Measurements from ENCODE around the gene C21orf58.

The C21orf58 gene

GRCh38 chr21:46291561-46291960 lies 32.1 kb downstream of the C21orf58 start:
- no peak for DNase-seq

DNA sequence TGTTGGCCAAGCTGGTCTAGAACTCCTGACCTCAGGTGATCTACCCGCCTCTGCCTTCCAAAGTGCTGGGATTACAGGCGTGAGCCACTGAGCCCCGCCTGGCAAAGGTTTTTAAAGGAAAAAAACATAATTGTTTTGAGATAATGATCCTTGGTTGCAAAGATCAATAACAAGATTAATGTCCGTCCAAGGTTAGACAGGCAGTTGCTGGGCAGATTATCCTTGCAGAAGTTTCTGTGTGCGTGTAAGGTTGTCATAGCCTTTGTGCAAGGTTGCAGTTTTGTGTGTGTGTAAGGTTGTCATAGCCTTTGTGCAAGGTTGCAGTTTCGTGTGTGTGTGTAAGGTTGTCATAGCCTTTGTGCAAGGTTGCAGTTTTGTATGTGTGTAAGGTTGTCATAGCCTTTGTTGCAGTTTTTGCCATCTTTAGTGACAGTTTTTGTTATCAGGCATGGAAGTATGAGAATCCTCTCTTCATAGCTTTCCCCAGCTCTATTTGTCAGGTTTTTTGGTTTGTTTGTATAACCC lies 34.0 kb downstream of the C21orf58 start:
- no peak for DNase-seq

- no peak for DNase-seq
These were observed 36.1 kb downstream of the C21orf58 start for GRCh38 chr21:46287541-46287940.

DNA sequence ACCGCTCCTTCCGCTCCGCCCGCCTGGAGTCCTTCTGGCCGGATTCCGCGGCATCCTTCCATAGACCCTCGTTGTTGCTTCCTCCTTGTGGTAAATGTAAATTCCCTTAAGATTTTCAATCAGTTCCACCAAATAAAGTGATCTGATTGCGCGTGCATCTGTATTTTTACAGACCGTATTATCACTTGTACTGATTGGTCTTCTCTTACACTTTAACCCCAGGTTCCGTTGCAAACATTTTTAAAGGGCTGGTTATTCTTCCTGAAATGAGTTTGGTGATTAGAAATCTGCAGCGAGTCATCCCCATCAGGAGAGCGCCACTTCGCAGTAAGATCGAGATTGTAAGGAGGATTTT lies 37.0 kb downstream of the C21orf58 start:
- peak; percentile 75 to 80 for DNase-seq

- DNase-seq, result peak; percentile 83 to 93
These were observed 37.7 kb downstream of the C21orf58 start, which contains the start of gene YBEY for GRCh38 chr21:46285761-46286647. TSS of gene YBEY (plus strand) at chr21:46286342. CDS start at chr21:46286914, 572 bp downstream.

DNA sequence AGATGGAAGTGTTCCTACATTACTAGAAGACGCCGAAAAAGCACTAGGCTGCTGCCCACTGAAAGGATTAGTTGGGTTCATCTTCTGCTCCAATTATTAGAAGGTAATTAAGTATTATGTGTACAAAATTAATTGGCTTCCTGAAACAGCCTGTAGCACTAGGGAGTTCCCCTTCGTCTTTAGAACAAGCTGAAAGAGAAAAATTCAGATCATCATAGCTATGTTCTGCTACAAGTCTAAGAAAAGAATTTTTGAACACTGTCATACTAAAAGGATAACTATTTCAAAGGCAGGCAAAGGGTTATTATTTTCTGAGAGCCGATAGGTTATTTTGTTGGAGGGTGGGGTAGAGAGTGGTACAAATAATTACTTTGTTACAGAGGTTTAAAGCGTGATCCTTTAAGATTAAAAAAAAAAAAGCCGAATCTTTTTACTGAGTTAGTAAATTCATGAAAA lies 38.4 kb downstream of the C21orf58 start, which contains the start of gene MCM3AP:
Gene MCM3AP, minus strand, starts transcription at position 406 of the 456 bp plus-strand sequence. Its CDS starts 325 bp downstream, at position 81.
- DNase-seq, result no peak

GRCh38 chr21:46284733-46285132 lies 38.9 kb downstream of the C21orf58 start:
- DNase-seq, result peak; percentile 62 to 65

- DNase-seq, result peak in 1 of 2 donors; percentile 32
These were observed 39.5 kb downstream of the C21orf58 start for GRCh38 chr21:46284077-46284644.

DNA sequence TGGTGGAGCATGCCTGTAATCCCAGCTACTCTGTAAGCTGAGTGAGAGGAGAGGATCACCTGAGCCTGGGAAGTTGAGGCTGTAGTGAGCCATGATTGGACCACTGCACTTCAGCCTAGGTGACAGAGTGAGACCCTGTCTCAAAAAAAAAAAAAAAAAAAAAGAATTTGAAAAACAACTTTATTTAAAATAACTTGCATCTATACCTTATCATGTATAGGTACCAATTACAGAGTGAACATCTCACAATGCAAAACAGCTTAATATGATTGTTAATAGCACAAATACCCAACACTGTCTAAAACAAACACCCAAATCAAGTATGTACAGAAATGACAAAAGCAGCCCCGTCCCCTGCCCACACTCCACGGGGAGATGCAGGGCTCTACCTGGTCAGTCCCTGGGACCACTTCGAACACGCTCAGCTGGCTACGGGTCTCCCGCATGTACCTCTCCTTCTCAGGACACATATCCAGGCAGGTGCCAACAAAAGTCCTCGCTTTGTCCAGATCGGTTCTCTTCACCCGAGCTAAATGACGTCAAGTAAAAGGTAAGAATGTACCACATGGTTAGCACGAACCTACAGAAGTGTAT lies 48.8 kb downstream of the C21orf58 start:
- no peak for DNase-seq

GRCh38 chr21:46273341-46273740 lies 50.3 kb downstream of the C21orf58 start:
- DNase-seq, result no peak

GRCh38 chr21:46269466-46269865 lies 54.2 kb downstream of the C21orf58 start:
- no peak for DNase-seq

DNA sequence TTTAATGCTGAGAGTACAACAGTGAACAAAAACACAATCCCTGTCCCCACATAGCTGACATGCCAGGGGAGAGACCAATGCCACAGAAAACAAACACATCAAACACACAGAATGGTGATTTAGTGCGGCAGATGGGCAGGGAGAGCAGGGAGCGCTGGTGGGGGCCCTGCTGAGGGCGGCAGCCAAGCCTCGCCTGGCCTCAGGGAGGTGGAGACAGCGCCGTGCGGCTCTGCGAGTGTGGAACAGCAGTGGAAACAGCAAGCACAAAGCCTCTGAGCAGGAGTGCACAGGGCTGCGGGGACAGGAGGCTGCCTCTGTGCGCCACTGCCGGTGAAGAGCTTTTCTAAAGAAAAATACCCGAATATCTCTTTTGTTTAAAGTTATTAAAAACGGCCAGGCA lies 55.3 kb downstream of the C21orf58 start:
- DNase-seq, result no peak

DNA sequence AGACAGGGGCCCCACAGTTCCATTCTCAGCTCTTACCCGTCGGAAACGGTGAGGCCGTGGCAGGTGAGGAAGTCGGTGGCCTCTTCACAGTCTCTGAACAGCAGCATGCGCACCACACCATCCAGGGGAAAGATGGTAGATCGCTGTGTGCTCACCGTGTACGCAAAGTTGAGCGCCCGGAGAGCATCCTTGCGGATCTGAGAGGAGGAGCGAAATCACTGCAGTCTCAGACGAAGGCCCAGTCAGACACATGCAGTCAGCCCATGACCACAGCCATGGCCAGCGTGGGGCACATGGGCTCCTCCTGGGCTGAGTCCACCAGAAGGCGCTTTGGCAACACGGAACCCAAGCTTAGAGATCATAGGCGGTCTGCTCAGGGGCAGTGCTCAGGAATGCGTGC lies 56.7 kb downstream of the C21orf58 start:
- no peak for DNase-seq

DNA sequence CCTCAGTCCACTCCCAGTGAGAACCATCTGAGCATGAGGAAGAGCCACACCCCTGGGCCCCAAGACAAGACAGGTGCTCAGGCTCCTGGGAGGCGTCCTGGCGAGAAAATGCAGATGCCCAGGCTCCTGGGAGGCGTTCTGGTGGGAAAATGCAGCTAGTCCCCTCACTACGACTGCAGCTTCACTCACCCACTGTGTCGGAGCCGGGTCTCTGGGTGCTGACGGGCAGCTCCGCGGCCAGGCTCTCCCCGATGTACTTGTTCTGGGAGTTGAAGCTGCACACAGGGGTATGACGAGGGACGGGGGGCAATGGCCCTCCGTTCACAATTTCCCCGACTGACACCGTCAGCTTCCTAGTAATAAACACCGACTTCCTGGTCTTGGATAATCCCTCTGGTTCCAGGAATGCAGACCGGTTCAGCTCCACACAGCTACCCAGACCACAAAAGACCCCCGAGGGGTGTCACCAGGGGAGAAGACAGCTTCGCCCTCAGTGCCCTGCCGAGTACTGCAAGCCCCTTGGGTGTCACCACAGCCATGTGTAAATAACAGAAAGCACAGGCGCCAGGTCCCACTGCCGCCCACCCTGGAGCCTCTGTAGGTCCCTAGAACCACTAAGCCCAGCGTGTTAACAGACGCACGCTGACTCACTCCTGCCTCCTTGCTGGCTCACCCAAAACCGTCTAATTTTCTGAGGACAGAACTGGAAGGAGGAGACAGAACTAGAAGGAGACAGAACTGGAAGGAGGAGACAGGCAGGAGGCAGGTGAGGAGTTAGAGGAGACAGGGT lies 57.7 kb downstream of the C21orf58 start:
- no peak for DNase-seq

DNA sequence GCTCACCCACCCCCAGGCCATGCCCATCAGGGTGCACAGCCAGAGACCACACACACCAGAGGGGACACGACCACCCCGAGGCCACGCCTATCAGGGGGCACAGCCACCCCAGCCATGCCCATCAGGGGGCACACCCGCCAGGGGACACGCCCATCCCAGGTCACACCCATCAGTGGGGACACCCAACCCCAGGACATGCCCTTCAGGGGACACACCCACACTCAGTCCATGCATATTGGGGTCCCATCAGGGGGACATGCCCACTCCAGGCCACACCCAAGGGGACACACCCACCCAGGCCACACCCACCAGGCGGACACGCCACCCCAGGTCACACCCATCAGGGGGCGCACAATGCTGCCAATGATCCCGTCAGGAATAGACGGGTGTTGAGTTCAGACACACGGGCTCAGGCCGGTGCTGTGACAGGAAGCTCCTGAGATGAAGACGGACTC lies 59.0 kb downstream of the C21orf58 start:
- DNase-seq, result no peak

DNA sequence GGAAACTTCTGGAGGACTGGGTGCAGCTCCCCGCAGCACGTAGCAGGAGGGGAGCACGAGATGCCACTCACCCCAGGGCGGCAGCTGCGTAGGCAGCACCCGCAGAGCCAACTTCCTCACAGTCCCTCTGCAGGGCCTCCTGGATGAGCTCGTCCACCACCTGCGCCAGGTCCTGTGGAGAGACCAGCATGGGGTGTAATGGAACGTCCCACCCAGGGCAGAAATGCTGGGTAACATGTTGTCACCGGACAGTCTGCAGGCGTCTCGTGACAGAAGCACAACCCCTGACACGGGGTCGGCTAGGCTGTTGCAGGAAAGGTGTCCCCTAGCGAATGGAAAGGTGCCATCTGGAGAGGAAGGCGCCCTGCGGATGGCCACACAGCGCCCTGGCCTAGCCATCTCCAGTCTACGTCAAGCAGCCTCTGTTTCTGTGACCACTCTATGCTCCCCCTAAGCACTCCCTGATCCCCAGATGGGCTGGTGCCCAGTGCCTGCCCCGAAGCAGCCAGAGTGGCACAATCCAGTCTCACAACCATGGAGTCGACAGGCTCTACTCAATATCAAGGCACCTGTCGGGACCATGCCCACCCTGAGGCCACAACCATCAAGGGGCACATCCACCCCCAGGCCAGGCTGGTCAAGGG lies 59.5 kb downstream of the C21orf58 start:
- no peak for DNase-seq

DNA sequence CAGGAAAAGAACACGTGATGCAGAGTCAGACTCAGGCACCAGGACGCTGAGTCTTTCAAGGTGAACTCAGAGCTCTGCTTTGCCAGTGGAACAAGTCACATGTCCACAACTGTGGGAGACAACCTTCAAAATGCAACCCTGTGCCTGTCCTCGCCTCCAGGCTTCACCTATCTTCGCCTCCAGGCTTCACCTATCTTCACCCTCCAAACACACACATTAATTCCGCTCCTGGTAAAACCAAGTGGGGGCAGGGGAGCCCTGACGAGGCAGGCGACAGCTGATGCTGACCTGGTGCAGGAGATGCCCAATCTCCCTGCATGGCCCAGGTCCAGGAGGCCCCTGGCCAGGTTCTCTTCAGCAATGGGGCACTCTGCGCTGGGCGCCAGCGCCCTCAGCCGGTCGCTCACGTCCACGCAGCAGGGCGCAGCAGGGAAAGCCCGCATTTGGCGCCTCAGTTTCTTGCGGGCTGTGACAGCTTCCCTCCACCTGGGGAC lies 67.1 kb downstream of the C21orf58 start:
- no peak for DNase-seq

DNA sequence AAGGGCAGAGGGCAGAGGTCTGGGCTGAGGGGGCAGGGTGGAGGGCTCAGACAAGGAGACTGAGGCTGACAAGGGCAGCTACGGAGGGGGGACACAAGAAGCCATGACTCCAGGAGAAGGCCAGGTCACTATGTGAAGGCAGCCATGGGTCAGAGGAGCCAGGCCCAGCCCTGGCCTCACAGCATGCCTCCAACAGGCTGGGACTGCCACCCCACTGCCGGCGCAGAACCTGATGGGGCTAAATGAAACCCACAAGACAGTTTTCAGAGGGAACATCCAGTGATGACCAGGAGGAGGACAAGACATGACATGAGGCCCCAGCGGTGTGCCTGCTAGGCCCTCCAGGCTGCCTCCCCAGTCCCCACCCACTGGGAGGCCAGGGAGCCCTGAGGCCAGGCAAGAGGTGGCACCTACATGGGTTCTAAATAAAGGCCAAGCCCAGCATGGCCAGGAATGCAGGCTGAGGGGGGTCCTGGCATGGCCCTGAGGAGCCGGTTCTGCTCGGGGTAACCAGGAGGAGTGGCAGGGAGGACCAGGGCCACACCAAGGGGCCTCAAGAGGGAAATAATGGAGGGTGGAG lies 67.8 kb downstream of the C21orf58 start:
- DNase-seq, result no peak

- DNase-seq, result no peak
These were observed 68.5 kb downstream of the C21orf58 start for GRCh38 chr21:46255166-46255565.

DNA sequence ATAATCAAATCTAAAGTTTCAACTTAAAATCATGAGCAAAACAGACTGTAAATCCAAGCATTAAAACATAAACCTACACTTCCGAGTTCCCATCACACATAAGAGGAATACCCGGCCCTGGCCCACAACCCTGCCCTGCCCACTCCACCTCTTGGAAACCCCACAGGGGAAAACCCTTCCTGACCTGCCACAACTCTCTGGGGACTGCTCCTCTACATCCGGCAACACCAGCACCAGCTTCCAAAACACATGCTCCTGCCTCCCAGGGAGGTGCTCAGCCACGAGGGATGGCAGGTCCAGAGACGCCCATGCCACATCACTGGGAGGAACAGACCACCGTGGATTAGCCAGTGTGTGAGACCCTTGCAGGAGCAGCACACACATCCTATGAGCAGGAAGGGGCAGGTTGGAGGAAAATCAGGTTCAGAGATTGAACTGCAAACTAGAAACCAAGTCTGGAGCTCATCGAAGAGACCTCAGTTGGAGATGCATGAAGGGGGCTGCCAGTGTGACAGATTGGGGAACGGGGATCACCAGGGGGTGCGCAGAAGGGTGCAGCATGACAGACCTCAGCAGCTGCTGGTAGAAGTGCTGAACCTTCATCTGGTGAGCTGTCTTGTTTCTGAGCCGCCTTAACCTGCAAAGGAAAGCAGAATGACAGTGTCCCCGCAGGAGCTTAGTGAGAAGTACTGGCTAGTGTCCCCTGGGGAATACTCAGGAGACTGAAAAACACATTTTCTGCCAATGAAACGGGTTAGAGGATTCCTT lies 69.3 kb downstream of the C21orf58 start:
- DNase-seq, result peak in 1 of 2 donors; percentile 26

Data from inflammatory macrophage treated with lipopolysaccharide for 1 hour (primary cell).